Neutrophil (primary cell): Measurements from ENCODE around the gene MC2R.

Experiments used
- H3K27ac ChIP-seq: fragments of 200-600 bp; sonication (generic); 2 replicates; pipeline ENCODE4 v1.5.1; 2016; ENCODE audit warnings: mild to moderate bottlenecking, moderate library complexity
- H3K27me3 ChIP-seq: fragments of 200-600 bp; sonication (generic); 2 replicates; pipeline ENCODE4 v1.6.0; 2016; ENCODE audit warnings: mild to moderate bottlenecking
- H3K36me3 ChIP-seq: fragments of 200-600 bp; sonication (generic); 2 replicates; pipeline ENCODE4 v1.5.1; 2017
- H3K4me1 ChIP-seq, 2 experiments: fragments of 200-600 bp in 1 of 2; sonication (generic) in 1 of 2; 1 replicate in 1 of 2; 2 replicates in 1 of 2; pipeline versions ENCODE4 v1.5.1 to v1.6.1; 2013 to 2016; ENCODE audit warnings: low read depth in 1 of 2, low read length in 1 of 2, mild to moderate bottlenecking in 1 of 2, moderate library complexity in 1 of 2; ENCODE audit not compliant: control insufficient read depth in 1 of 2, insufficient read depth in 1 of 2
- H3K4me3 ChIP-seq, 2 experiments: fragments of 200-600 bp in 1 of 2; sonication (generic) in 1 of 2; 1 replicate in 1 of 2; 2 replicates in 1 of 2; pipeline ENCODE4 v1.5.1; 2013 to 2016; ENCODE audit warnings: low read depth in 1 of 2, low read length in 1 of 2, mild to moderate bottlenecking in 1 of 2, moderate library complexity in 1 of 2
- H3K9me3 ChIP-seq: fragments of 200-600 bp; sonication (generic); 2 replicates; pipeline ENCODE4 v1.5.1; 2016
- TF ChIP-seq, protein P1 (sequence below): fragments of 200-600 bp; sonication (generic); IDR thresholded peaks from 2 replicates; pipeline ENCODE4 v1.5.1; 2016; ENCODE audit warnings: antibody characterized with exemption

MC2R gene

DNA sequence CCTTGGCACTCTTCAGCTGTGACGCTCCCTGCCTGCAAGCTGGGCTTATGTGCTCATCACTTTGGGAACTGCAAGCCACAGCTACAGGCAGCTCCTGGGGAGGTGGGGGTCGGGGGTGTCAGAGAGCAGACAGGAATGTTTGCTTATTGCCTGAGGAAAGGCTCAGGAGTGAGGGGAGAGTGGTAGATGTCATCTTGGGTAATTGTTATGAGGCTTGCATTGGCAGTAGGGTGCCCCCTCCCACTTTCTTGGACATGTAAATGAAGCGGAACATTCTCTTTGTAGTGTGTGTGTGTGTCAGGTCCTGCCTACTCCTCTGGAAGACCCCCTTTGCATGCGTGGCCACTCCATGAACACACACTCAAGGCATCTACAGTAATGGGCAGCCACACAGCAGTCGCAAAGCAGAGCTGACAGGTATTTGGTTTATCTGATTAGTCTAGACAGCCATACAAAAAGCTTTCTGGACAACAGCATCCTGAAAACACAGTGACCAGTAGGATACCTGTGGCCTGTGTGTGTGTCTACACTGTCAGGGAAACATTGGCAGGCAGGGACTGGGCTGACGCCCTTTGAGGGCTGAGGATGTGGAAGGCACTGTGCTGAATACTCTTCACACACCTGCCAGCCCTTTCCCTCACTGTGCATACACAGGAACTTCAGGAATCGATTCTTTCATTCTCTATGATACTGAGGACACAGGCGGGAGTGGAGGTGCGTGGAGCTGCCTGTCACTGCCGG, 17.1 kb upstream of the MC2R start:
- TF ChIP-seq, protein P1, sequence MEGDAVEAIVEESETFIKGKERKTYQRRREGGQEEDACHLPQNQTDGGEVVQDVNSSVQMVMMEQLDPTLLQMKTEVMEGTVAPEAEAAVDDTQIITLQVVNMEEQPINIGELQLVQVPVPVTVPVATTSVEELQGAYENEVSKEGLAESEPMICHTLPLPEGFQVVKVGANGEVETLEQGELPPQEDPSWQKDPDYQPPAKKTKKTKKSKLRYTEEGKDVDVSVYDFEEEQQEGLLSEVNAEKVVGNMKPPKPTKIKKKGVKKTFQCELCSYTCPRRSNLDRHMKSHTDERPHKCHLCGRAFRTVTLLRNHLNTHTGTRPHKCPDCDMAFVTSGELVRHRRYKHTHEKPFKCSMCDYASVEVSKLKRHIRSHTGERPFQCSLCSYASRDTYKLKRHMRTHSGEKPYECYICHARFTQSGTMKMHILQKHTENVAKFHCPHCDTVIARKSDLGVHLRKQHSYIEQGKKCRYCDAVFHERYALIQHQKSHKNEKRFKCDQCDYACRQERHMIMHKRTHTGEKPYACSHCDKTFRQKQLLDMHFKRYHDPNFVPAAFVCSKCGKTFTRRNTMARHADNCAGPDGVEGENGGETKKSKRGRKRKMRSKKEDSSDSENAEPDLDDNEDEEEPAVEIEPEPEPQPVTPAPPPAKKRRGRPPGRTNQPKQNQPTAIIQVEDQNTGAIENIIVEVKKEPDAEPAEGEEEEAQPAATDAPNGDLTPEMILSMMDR = no peak
- Histone ChIP-seq H3K4me3 (no peak overlapping the region), H3K36me3 (no peaks in the 10 kb centered on the region), H3K4me1 (no peaks in the 10 kb centered on the region), H3K27ac (no peak overlapping the region), H3K9me3 (no peaks in the 10 kb centered on the region), H3K27me3 (no peaks in the 10 kb centered on the region)

- Histone ChIP-seq H3K4me3 (no peak overlapping the region), H3K27me3 (no peaks in the 10 kb centered on the region), H3K27ac (no peak overlapping the region), H3K9me3 (no peaks in the 10 kb centered on the region), H3K36me3 (no peaks in the 10 kb centered on the region), H3K4me1 (no peaks in the 10 kb centered on the region)
- TF ChIP-seq, protein P1 = no peak
These were observed 15.6 kb upstream of the MC2R start for GRCh38 chr18:13930964-13931363.

GRCh38 chr18:13923221-13923620, 7.9 kb upstream of the MC2R start:
- H3K4me3 ChIP-seq = no peak overlapping the region
- no peaks in the 10 kb centered on the region for H3K4me1 ChIP-seq
- no peaks in the 10 kb centered on the region for H3K27me3 ChIP-seq
- TF ChIP-seq, protein P1 = no peak
- no peaks in the 10 kb centered on the region for H3K36me3 ChIP-seq
- H3K27ac ChIP-seq = no peak overlapping the region
- H3K9me3 ChIP-seq = no peaks in the 10 kb centered on the region

- no peak overlapping the region for H3K27ac ChIP-seq
- no peaks in the 10 kb centered on the region for H3K9me3 ChIP-seq
- no peaks in the 10 kb centered on the region for H3K27me3 ChIP-seq
- TF ChIP-seq, protein P1 = no peak
- no peaks in the 10 kb centered on the region for H3K4me1 ChIP-seq
- no peaks in the 10 kb centered on the region for H3K36me3 ChIP-seq
- no peak overlapping the region for H3K4me3 ChIP-seq
These were observed 3.6 kb upstream of the MC2R start for GRCh38 chr18:13918898-13919297.

DNA sequence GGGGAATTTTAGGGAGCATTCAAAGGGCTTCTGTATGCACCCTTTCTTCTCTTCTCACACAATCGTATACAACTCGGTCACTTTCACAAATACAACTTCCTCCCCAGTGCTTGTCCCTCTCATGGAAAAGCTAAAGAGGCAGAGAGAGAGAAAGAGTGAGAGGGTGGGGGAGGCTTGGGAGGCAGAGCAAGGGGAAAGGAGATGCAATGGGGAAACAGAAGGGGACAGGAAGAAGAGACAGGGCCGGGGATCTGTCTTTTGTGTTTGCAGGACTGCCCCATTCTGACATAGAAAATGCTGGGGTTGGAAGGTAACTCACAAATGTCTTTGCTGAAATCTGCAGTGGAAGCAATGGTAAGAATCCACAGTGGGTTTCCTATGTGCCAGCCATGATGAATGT, 2.1 kb upstream of the MC2R start:
- H3K4me1 ChIP-seq = no peaks in the 10 kb centered on the region
- no peaks in the 10 kb centered on the region for H3K27me3 ChIP-seq
- no peaks in the 10 kb centered on the region for H3K36me3 ChIP-seq
- TF ChIP-seq, protein P1 = no peak
- no peak overlapping the region for H3K27ac ChIP-seq
- no peaks in the 10 kb centered on the region for H3K9me3 ChIP-seq
- H3K4me3 ChIP-seq = no peak overlapping the region
